Measurements from ENCODE around the gene LAPTM5. TPM values are rescaled to one million over a fixed set of nuclear protein-coding genes. Genes with fewer than 3 reads are reported as not detected.

LAPTM5 gene
- total and polyA plus RNA-seq, 8 donors = 3.7 to 80.5 (median 10.9) TPM

- 64 to 67% methylated on average over 10 of the region's 10 CpGs for WGBS, 2 donors
- FAIRE-seq (no peak), DNase-seq (peak in 1 of 6 donors; percentile 32), ATAC-seq (peak in 1 of 4 donors; percentile 37)
- TF ChIP-seq CTCF (IDR thresholded peaks at IDR 0.05) = no peak
- intact Hi-C loops (cut with DNase I) = no loop called here
- no peaks in the 10 kb centered on the region for H3K36me3 ChIP-seq
- no peak overlapping the region for H3K4me3 ChIP-seq
- H3K4me1 ChIP-seq = no peaks in the 10 kb centered on the region
- no peaks in the 10 kb centered on the region for H3K27me3 ChIP-seq
- H3K9me3 ChIP-seq = no peaks in the 10 kb centered on the region
- H3K27ac ChIP-seq = no peak overlapping the region
These were observed 6.2 kb upstream of the LAPTM5 start for GRCh38 chr1:30763651-30764248.

GRCh38 chr1:30762930-30763650 is 5.5 kb upstream of the LAPTM5 start:
- intact Hi-C loops (cut with DNase I) = no loop called here
- H3K4me3 ChIP-seq = no peak overlapping the region
- no peaks in the 10 kb centered on the region for H3K36me3 ChIP-seq
- 79 to 84% methylated on average over 7 of the region's 7 CpGs for WGBS, 2 donors
- H3K27ac ChIP-seq = no peak overlapping the region
- no peaks in the 10 kb centered on the region for H3K4me1 ChIP-seq
- DNase-seq (no peak), ATAC-seq (no peak), FAIRE-seq (no peak)
- H3K9me3 ChIP-seq = no peaks in the 10 kb centered on the region
- H3K27me3 ChIP-seq = no peaks in the 10 kb centered on the region
- TF ChIP-seq CTCF (IDR thresholded peaks at IDR 0.05) = no peak

- no peaks in the 10 kb centered on the region for H3K4me1 ChIP-seq
- DNase-seq = peak in 1 of 6 donors; percentile 35
- no peak for TF ChIP-seq CTCF (IDR thresholded peaks at IDR 0.05)
- FAIRE-seq = no peak
- no peaks in the 10 kb centered on the region for H3K36me3 ChIP-seq
- no peaks in the 10 kb centered on the region for H3K27me3 ChIP-seq
- intact Hi-C loops (cut with DNase I) = no loop called here
- 66 to 77% methylated on average over 6 of the region's 6 CpGs for WGBS, 2 donors
- no peak for ATAC-seq
- H3K9me3 ChIP-seq = no peaks in the 10 kb centered on the region
- no peak overlapping the region for H3K27ac ChIP-seq
- no peak overlapping the region for H3K4me3 ChIP-seq
These were observed 4.8 kb upstream of the LAPTM5 start for GRCh38 chr1:30762152-30762929.

- Histone ChIP-seq H3K4me1 (no peaks in the 10 kb centered on the region), H3K27ac (no peak overlapping the region), H3K4me3 (no peak overlapping the region), H3K36me3 (no peaks in the 10 kb centered on the region), H3K9me3 (no peaks in the 10 kb centered on the region), H3K27me3 (no peaks in the 10 kb centered on the region)
- ATAC-seq (no peak), FAIRE-seq (no peak), DNase-seq (peak in 1 of 6 donors; percentile 32)
- intact Hi-C loops (cut with DNase I) = no loop called here
- 57 to 58% methylated on average over 11 of the region's 11 CpGs for WGBS, 2 donors
- no peak for TF ChIP-seq CTCF (IDR thresholded peaks at IDR 0.05)
These were observed 4.0 kb upstream of the LAPTM5 start for GRCh38 chr1:30761381-30762151.
